Mesenteric fat pad (tissue), 1 donor: Measurements from ENCODE around the gene TNFRSF8. TPM values are rescaled to one million over a fixed set of nuclear protein-coding genes. Genes with fewer than 3 reads are reported as not detected.
"Not testable (repeated sequence)": the region's sequence is repeated elsewhere in the genome, so short reads cannot be mapped to it uniquely, and the experiment has no call there.

ENCODE experiments used
- DNase-seq: peaks from one replicate; pipeline ENCODE4 v3.0.0-alpha.2; 2020; ENCODE audit warnings: low spot score
- total RNA-seq: library from RNA; stranded (reverse); fragmentation: NEBNext Ultra II Directional; extraction: Animal tissue kit (Norgen Biotek cat#: 25700); gene quantifications from one replicate; pipeline ENCODE4 v1.2.1, GENCODE V29; 2021
- donor health status: DM: yes; HTN: yes; CAD: no.

The TNFRSF8 gene
- total RNA-seq, 1 donor from 2014 or later, result 2.1 TPM

- no peak for DNase-seq
These were observed 20.7 kb downstream of the TNFRSF8 start for GRCh38 chr1:12083766-12084165.

- no peak for DNase-seq
These were observed 22.6 kb downstream of the TNFRSF8 start for GRCh38 chr1:12085643-12086260.

GRCh38 chr1:12087797-12088314 lies 24.8 kb downstream of the TNFRSF8 start:
- no peak for DNase-seq

- no peak for DNase-seq
These were observed 25.5 kb downstream of the TNFRSF8 start for GRCh38 chr1:12088607-12089006.

- DNase-seq, result no peak
These were observed 27.2 kb downstream of the TNFRSF8 start for GRCh38 chr1:12090326-12090725.

- DNase-seq, result no peak
These were observed 28.1 kb downstream of the TNFRSF8 start for GRCh38 chr1:12091191-12091590.

GRCh38 chr1:12094180-12094579 lies 31.1 kb downstream of the TNFRSF8 start:
- no peak for DNase-seq

GRCh38 chr1:12095452-12096263 lies 32.6 kb downstream of the TNFRSF8 start:
- DNase-seq, result no peak

- DNase-seq, result no peak
These were observed 33.5 kb downstream of the TNFRSF8 start for GRCh38 chr1:12096615-12097014.

GRCh38 chr1:12097321-12097720 lies 34.2 kb downstream of the TNFRSF8 start:
- DNase-seq, result no peak

- DNase-seq, result no peak
These were observed 35.7 kb downstream of the TNFRSF8 start for GRCh38 chr1:12098786-12099185.

- no peak for DNase-seq
These were observed 36.5 kb downstream of the TNFRSF8 start for GRCh38 chr1:12099610-12100009.

- DNase-seq, result no peak
These were observed 37.0 kb downstream of the TNFRSF8 start for GRCh38 chr1:12100071-12100470.

- not testable (repeated sequence) for DNase-seq
These were observed 38.0 kb downstream of the TNFRSF8 start for GRCh38 chr1:12101120-12101519.

- DNase-seq, result no peak
These were observed 39.0 kb downstream of the TNFRSF8 start for GRCh38 chr1:12102066-12102465.

- no peak for DNase-seq
These were observed 41.3 kb downstream of the TNFRSF8 start for GRCh38 chr1:12104417-12104816.

GRCh38 chr1:12106153-12106552 lies 43.0 kb downstream of the TNFRSF8 start:
- no peak for DNase-seq

GRCh38 chr1:12106861-12107260 lies 43.8 kb downstream of the TNFRSF8 start:
- DNase-seq, result not testable (repeated sequence)

- no peak for DNase-seq
These were observed 44.6 kb downstream of the TNFRSF8 start for GRCh38 chr1:12107718-12108117.

GRCh38 chr1:12109901-12110300 lies 46.8 kb downstream of the TNFRSF8 start:
- no peak for DNase-seq

GRCh38 chr1:12111741-12112140 lies 48.6 kb downstream of the TNFRSF8 start:
- no peak for DNase-seq

GRCh38 chr1:12112711-12113161 lies 49.6 kb downstream of the TNFRSF8 start:
- DNase-seq, result no peak
